Astrocyte (in vitro differentiated cells and primary cell): ENCODE measurements around the gene IRX5. TPM values are rescaled to one million over a fixed set of nuclear protein-coding genes. Genes with fewer than 3 reads are reported as not detected.

Source experiments
- DNase-seq: peaks from one replicate; pipeline ENCODE4 v3.0.0-alpha.2; 2010; ENCODE audit warnings: low read depth
- FAIRE-seq: peaks from 2 replicates; lab custom pipeline; 2011; peaks lifted over from hg19 to GRCh38; lab: Jason Lieb, UNC
- H2AFZ ChIP-seq: 2 replicates; pipeline ENCODE4 v1.6.0; 2012; ENCODE audit warnings: low read depth, low read length, inconsistent platforms
- H3K27ac ChIP-seq: 2 replicates; pipeline ENCODE4 v1.5.1; 2011; ENCODE audit warnings: low read depth, low read length, inconsistent platforms
- H3K27me3 ChIP-seq: 2 replicates; pipeline ENCODE4 v1.6.0; 2011; ENCODE audit warnings: low read length, inconsistent platforms; ENCODE audit not compliant: insufficient read depth
- H3K36me3 ChIP-seq: 2 replicates; pipeline ENCODE4 v1.5.1; 2011; ENCODE audit warnings: low read length, inconsistent platforms; ENCODE audit not compliant: insufficient read depth
- H3K4me1 ChIP-seq: 2 replicates; pipeline ENCODE4 v1.5.1; 2011; ENCODE audit warnings: low read length, inconsistent platforms; ENCODE audit not compliant: insufficient read depth
- H3K4me2 ChIP-seq: 2 replicates; pipeline ENCODE4 v1.6.0; 2012; ENCODE audit warnings: low read length, inconsistent platforms
- H3K4me3 ChIP-seq: 2 replicates; pipeline ENCODE4 v1.5.1; 2011; ENCODE audit warnings: low read depth, mild to moderate bottlenecking, low read length, inconsistent platforms; ENCODE audit not compliant: insufficient read depth
- H3K79me2 ChIP-seq: 2 replicates; pipeline ENCODE4 v1.6.0; 2012; ENCODE audit warnings: mild to moderate bottlenecking, low read length, inconsistent platforms; ENCODE audit not compliant: insufficient read depth
- H3K9ac ChIP-seq: 2 replicates; pipeline ENCODE4 v1.6.0; 2012; ENCODE audit warnings: mild to moderate bottlenecking, low read length, inconsistent platforms
- H3K9me3 ChIP-seq: 2 replicates; pipeline ENCODE4 v1.5.1; 2012; ENCODE audit warnings: low read depth, mild to moderate bottlenecking, low read length, inconsistent platforms; ENCODE audit not compliant: insufficient read depth
- H4K20me1 ChIP-seq: 2 replicates; pipeline ENCODE4 v1.6.0; 2012; ENCODE audit warnings: low read length, inconsistent platforms; ENCODE audit not compliant: insufficient read depth
- H3K27ac Mint-ChIP-seq: one replicate; pipeline ENCODE4 v1.8.0; 2021; ENCODE audit warnings: mild to moderate bottlenecking, mixed read lengths; ENCODE audit not compliant: unreplicated experiment
- H3K27me3 Mint-ChIP-seq: one replicate; pipeline ENCODE4 v1.8.0; 2021; ENCODE audit warnings: low read depth, mixed read lengths; ENCODE audit not compliant: unreplicated experiment
- H3K36me3 Mint-ChIP-seq: one replicate; pipeline ENCODE4 v1.8.0; 2021; ENCODE audit warnings: low read depth, mixed read lengths; ENCODE audit not compliant: unreplicated experiment
- H3K4me1 Mint-ChIP-seq: one replicate; pipeline ENCODE4 v1.8.0; 2021; ENCODE audit warnings: low read depth, mixed read lengths; ENCODE audit not compliant: unreplicated experiment
- H3K4me3 Mint-ChIP-seq: one replicate; pipeline ENCODE4 v1.8.0; 2021; ENCODE audit warnings: mild to moderate bottlenecking, moderate library complexity, mixed read lengths; ENCODE audit not compliant: unreplicated experiment
- H3K9me3 Mint-ChIP-seq: one replicate; pipeline ENCODE4 v1.8.0; 2021; ENCODE audit warnings: mild to moderate bottlenecking, mixed read lengths; ENCODE audit not compliant: unreplicated experiment
- EZH2 ChIP-seq: IDR thresholded peaks from 2 replicates; pipeline ENCODE4 v1.6.1; 2012; ENCODE audit warnings: mild to moderate bottlenecking, low read length, inconsistent platforms; ENCODE audit not compliant: insufficient read depth
- total RNA-seq: library from RNA; stranded (reverse); gene quantifications from 2 replicates; pipeline ENCODE4 v1.2.1, GENCODE V29; 2021
- TF ChIP-seq, protein P1 (sequence below): IDR thresholded peaks from 2 replicates; pipeline ENCODE4 v1.5.1; 2011; ENCODE audit warnings: low read depth, mild to moderate bottlenecking, inconsistent platforms, low read length, moderate library complexity; ENCODE audit not compliant: insufficient read depth

The IRX5 gene
- total RNA-seq, 1 donor from 2014 or later = 0.57 TPM

DNA sequence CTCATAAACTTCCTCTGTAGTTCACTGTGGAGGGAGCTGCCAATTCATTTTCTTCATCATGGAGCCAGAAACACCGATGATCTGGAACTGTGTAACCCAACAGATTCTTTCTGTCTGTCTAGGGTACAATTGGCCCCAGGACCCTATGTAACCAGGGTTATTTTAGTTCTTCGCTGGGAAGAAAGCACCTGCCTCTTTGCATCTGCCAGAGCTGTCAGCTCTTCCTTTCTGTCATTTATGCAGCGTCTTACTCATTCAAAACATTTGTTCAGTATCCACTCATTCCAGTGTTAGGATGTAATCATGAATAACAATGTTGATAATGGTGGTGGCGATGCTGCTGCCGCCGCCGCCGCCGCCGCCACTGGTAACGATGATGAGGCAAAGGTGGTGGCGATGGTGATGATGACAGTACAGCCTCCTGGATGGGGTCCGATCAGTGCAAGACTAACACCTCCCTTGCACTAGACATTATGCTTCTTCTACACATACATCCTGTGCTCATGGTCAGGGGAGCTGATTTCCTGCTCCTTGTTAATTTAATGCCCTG, 46.1 kb downstream of the IRX5 start:
- H4K20me1 ChIP-seq = no peaks in the 10 kb centered on the region
- peaks cover 2% of the 10 kb centered on the region for H3K27me3 ChIP-seq
- no peak overlapping the region for H3K4me3 ChIP-seq
- no peak for DNase-seq
- Mint-ChIP-seq H3K4me3 (no peak overlapping the region), H3K9me3 (no peaks in the 10 kb centered on the region), H3K27me3 (peaks cover 18% of the 10 kb centered on the region), H3K4me1 (no peaks in the 10 kb centered on the region), H3K36me3 (no peaks in the 10 kb centered on the region), H3K27ac (no peak overlapping the region)
- no peaks in the 10 kb centered on the region for H3K79me2 ChIP-seq
- no peaks in the 10 kb centered on the region for H3K9me3 ChIP-seq
- H3K36me3 ChIP-seq = no peaks in the 10 kb centered on the region
- no peaks in the 10 kb centered on the region for H3K4me1 ChIP-seq
- H3K4me2 ChIP-seq = no peak overlapping the region
- no peak overlapping the region for H3K27ac ChIP-seq
- no peak for TF ChIP-seq EZH2
- H2AFZ ChIP-seq = no peak overlapping the region
- no peak overlapping the region for H3K9ac ChIP-seq
- no peak for FAIRE-seq

DNA sequence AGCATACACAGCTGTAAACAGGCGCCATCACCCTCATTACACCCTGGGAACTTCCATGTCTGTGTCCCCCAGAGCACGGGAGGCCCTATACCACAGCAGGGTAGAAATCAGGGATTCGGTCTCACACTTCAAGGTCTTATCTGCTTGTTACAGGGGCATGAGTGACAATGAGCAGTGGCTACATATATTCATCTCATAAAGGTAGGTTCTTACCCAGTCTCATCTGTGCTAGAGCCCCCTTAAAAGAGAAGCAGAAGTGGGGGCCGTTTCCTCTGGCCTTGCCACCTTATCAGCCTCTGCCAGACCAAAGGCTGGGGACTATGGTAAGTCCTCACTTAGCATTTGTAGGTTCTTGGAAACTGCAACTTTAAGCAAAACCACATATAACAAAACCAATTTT, 46.5 kb downstream of the IRX5 start:
- H2AFZ ChIP-seq = no peak overlapping the region
- no peak overlapping the region for H3K27ac ChIP-seq
- Mint-ChIP-seq H3K27me3 (peaks cover 18% of the 10 kb centered on the region), H3K4me3 (no peak overlapping the region), H3K27ac (no peak overlapping the region), H3K9me3 (no peaks in the 10 kb centered on the region), H3K36me3 (no peaks in the 10 kb centered on the region), H3K4me1 (no peaks in the 10 kb centered on the region)
- H4K20me1 ChIP-seq = no peaks in the 10 kb centered on the region
- no peaks in the 10 kb centered on the region for H3K9me3 ChIP-seq
- H3K4me3 ChIP-seq = no peak overlapping the region
- H3K79me2 ChIP-seq = no peaks in the 10 kb centered on the region
- no peak overlapping the region for H3K9ac ChIP-seq
- no peak for DNase-seq
- no peak for FAIRE-seq
- no peaks in the 10 kb centered on the region for H3K36me3 ChIP-seq
- H3K4me2 ChIP-seq = no peak overlapping the region
- no peaks in the 10 kb centered on the region for H3K4me1 ChIP-seq
- TF ChIP-seq, protein P1, sequence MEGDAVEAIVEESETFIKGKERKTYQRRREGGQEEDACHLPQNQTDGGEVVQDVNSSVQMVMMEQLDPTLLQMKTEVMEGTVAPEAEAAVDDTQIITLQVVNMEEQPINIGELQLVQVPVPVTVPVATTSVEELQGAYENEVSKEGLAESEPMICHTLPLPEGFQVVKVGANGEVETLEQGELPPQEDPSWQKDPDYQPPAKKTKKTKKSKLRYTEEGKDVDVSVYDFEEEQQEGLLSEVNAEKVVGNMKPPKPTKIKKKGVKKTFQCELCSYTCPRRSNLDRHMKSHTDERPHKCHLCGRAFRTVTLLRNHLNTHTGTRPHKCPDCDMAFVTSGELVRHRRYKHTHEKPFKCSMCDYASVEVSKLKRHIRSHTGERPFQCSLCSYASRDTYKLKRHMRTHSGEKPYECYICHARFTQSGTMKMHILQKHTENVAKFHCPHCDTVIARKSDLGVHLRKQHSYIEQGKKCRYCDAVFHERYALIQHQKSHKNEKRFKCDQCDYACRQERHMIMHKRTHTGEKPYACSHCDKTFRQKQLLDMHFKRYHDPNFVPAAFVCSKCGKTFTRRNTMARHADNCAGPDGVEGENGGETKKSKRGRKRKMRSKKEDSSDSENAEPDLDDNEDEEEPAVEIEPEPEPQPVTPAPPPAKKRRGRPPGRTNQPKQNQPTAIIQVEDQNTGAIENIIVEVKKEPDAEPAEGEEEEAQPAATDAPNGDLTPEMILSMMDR = no peak
- no peak for TF ChIP-seq EZH2
- peaks cover 2% of the 10 kb centered on the region for H3K27me3 ChIP-seq

DNA sequence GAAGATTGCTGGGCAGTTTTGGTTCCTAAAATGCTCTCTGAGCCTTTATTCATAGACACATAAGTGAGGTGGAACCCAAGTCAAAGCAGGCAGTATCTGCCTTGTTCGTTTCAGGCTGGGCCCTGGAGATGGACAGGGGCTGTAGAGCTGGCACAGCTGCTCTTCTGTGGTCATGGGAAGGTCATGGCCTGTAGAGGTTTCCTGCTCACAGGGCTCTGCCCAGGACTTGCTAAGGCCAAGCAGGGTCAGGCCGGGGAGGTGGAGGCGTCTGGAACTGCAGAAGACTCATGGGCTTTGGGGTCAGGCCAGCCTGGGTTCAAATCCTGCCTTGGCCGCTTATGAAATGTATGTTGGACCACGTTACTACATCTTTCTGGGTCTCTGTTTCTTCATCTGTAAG, 50.2 kb downstream of the IRX5 start:
- Mint-ChIP-seq H3K4me1 (no peaks in the 10 kb centered on the region), H3K27ac (no peak overlapping the region), H3K36me3 (no peaks in the 10 kb centered on the region), H3K4me3 (no peak overlapping the region), H3K9me3 (no peaks in the 10 kb centered on the region), H3K27me3 (peaks cover 29% of the 10 kb centered on the region)
- Histone ChIP-seq H2AFZ (no peak overlapping the region), H3K4me3 (no peak overlapping the region), H3K27ac (no peak overlapping the region), H3K9ac (no peak overlapping the region), H3K27me3 (no peaks in the 10 kb centered on the region), H3K4me2 (no peak overlapping the region), H4K20me1 (no peaks in the 10 kb centered on the region), H3K4me1 (no peaks in the 10 kb centered on the region), H3K36me3 (no peaks in the 10 kb centered on the region), H3K9me3 (no peaks in the 10 kb centered on the region), H3K79me2 (no peaks in the 10 kb centered on the region)
- DNase-seq (no peak), FAIRE-seq (no peak)
- TF ChIP-seq EZH2 = no peak
- TF ChIP-seq, protein P1 = no peak
